ENCODE results near the gene TRIM63.

DNA sequence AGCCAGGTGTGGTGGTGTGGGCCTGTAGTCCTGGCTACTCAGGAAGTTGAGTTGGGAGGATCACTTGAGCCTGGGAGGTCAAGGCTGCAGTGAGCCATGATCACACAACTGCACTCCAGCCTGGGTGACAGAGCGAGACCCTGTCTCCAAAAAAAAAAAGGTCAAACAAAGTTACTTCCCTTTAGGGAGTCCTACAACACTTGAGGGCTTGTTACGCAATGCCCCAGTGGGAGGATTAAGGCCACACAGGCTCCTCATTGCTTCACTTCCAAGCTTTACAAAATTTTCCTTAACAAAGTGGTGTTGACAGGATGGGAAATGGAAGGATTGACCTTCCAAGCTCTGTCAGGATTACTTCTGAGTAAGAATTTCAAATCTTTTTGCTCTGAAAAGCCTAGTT lies 52.1 kb downstream of the TRIM63 start:
- no peak for TF ChIP-seq ZNF512 (CRISPR knock-in tag; IDR thresholded peaks at IDR 0.05)
- TF ChIP-seq SKIL (CRISPR knock-in tag; IDR thresholded peaks at IDR 0.05; ENCODE audit: borderline replicate concordance): no peak
- TF ChIP-seq, protein P1, sequence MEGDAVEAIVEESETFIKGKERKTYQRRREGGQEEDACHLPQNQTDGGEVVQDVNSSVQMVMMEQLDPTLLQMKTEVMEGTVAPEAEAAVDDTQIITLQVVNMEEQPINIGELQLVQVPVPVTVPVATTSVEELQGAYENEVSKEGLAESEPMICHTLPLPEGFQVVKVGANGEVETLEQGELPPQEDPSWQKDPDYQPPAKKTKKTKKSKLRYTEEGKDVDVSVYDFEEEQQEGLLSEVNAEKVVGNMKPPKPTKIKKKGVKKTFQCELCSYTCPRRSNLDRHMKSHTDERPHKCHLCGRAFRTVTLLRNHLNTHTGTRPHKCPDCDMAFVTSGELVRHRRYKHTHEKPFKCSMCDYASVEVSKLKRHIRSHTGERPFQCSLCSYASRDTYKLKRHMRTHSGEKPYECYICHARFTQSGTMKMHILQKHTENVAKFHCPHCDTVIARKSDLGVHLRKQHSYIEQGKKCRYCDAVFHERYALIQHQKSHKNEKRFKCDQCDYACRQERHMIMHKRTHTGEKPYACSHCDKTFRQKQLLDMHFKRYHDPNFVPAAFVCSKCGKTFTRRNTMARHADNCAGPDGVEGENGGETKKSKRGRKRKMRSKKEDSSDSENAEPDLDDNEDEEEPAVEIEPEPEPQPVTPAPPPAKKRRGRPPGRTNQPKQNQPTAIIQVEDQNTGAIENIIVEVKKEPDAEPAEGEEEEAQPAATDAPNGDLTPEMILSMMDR (CRISPR knock-in tag; IDR thresholded peaks at IDR 0.05): no peak
- TF ChIP-seq RORA (CRISPR knock-in tag; IDR thresholded peaks at IDR 0.05): no peak
- TF ChIP-seq HDAC2 (CRISPR knock-in tag; IDR thresholded peaks at IDR 0.05): 0 out of 2 replicates have a peak, but pooled peaks have one; percentile 35
